BJ (cell line): ENCODE data around the gene AP2B1. TPM values are rescaled to one million over a fixed set of nuclear protein-coding genes. Genes with fewer than 3 reads are reported as not detected.
A peak's percentile ranks its signal among the peaks of the same experiment; 100 is the strongest.

Experiments used
- CTCF ChIA-PET: fragments of 350-600 bp; formaldehyde crosslinking; extraction: SDS; loops from one replicate; lab custom pipeline; 2021; ENCODE audit warnings: antibody characterized with exemption, inconsistent platforms; lab: Yijun Ruan, JAX
- POLR2A ChIA-PET: fragments of 300-600 bp; sonication (Branson Sonifier 250); formaldehyde crosslinking; extraction: SDS; loops from one replicate; lab custom pipeline; 2021; ENCODE audit warnings: antibody characterized with exemption; lab: Charles Lee
- DNase-seq: peaks from one replicate; pipeline ENCODE4 v3.0.0-alpha.2; 2011; ENCODE audit warnings: low read depth
- H3K27me3 ChIP-seq: 2 replicates; pipeline ENCODE4 v1.6.0; 2011; ENCODE audit warnings: low read length; ENCODE audit not compliant: control insufficient read depth, insufficient read depth
- H3K36me3 ChIP-seq: 2 replicates; pipeline ENCODE4 v1.5.1; 2011; ENCODE audit warnings: low read length; ENCODE audit not compliant: control insufficient read depth, insufficient read depth
- H3K4me3 ChIP-seq: 2 replicates; pipeline ENCODE4 v1.5.1; 2011; ENCODE audit warnings: low read depth, mild to moderate bottlenecking, control low read depth, low read length
- CTCF ChIP-seq: IDR thresholded peaks from 2 replicates; pipeline ENCODE4 v1.5.1; 2011; ENCODE audit warnings: low read depth, mild to moderate bottlenecking, control low read depth, inconsistent platforms, low read length, moderate library complexity; ENCODE audit not compliant: insufficient read depth
- polyA plus RNA-seq: library from polyadenylated mRNA; depleted of rRNA; stranded (reverse); fragments of >200 nt; gene quantifications from 2 replicates; pipeline ENCODE4 v1.2.3, GENCODE V29; 2011

The AP2B1 gene
- polyA plus RNA-seq, 1 experiment, result 122 TPM

- POLR2A ChIA-PET, result interaction anchor here (0.6 kb wide), 2 partner anchors 119 to 143 kb away, joined by 3 to 4 read pairs; no protein-coding TSS in a partner anchor
- H3K36me3 ChIP-seq, result peaks cover 1% of the 10 kb centered on the region; the same call in 1 of the 2 replicates
- H3K4me3 ChIP-seq, result peak overlapping the region; percentile 59
- no peak for TF ChIP-seq CTCF
- CTCF ChIA-PET, result interaction anchor here (0.8 to 5.6 kb wide), 3 partner anchors 15 to 119 kb away, joined by 4 to 27 read pairs (median 9); no protein-coding TSS in a partner anchor
- DNase-seq, result no peak
- H3K27me3 ChIP-seq, result no peaks in the 10 kb centered on the region
Observed at GRCh38 chr17:35731917-35732805, 145.0 kb downstream of the AP2B1 start.

GRCh38 chr17:35732806-35733136 lies 145.6 kb downstream of the AP2B1 start:
- no peak for DNase-seq
- peaks cover 1% of the 10 kb centered on the region; the same call in 1 of the 2 replicates for H3K36me3 ChIP-seq
- CTCF ChIA-PET, result interaction anchor here (0.8 to 5.6 kb wide), 2 partner anchors 14 to 73 kb away, joined by 4 to 27 read pairs; no protein-coding TSS in a partner anchor
- no peak for TF ChIP-seq CTCF
- peak overlapping the region; percentile 59; the same call in 1 of the 2 replicates for H3K4me3 ChIP-seq
- H3K27me3 ChIP-seq, result no peaks in the 10 kb centered on the region
- POLR2A ChIA-PET, result no interaction called here

- ChIA-PET CTCF (interaction anchor here (0.8 to 5.6 kb wide), 3 partner anchors 13 to 120 kb away, joined by 3 to 27 read pairs (median 4); no protein-coding TSS in a partner anchor), POLR2A (no interaction called here)
- Histone ChIP-seq H3K36me3 (peaks cover 1% of the 10 kb centered on the region; the same call in 1 of the 2 replicates), H3K4me3 (no peak overlapping the region), H3K27me3 (peaks cover 3% of the 10 kb centered on the region; the same call in 1 of the 2 replicates)
- no peak for DNase-seq
- no peak for TF ChIP-seq CTCF
Observed at GRCh38 chr17:35733366-35733765, 146.2 kb downstream of the AP2B1 start.

- TF ChIP-seq CTCF, result no peak
- POLR2A ChIA-PET, result no interaction called here
- H3K4me3 ChIP-seq, result no peak overlapping the region
- CTCF ChIA-PET, result interaction anchor here (0.6 to 2.0 kb wide), 3 partner anchors 13 to 254 kb away, joined by 3 to 10 read pairs (median 3); no protein-coding TSS in a partner anchor
- peaks cover 1% of the 10 kb centered on the region; the same call in 1 of the 2 replicates for H3K36me3 ChIP-seq
- H3K27me3 ChIP-seq, result peaks cover 6% of the 10 kb centered on the region
- no peak for DNase-seq
Observed at GRCh38 chr17:35734396-35734795, 147.3 kb downstream of the AP2B1 start.

- ChIA-PET POLR2A (no interaction called here), CTCF (interaction anchor here (1.4 to 2.0 kb wide), 2 partner anchors 8 to 12 kb away, joined by 7 to 10 read pairs; no protein-coding TSS in a partner anchor)
- Histone ChIP-seq H3K27me3 (peaks cover 11% of the 10 kb centered on the region), H3K36me3 (peaks cover 1% of the 10 kb centered on the region; the same call in 1 of the 2 replicates), H3K4me3 (no peak overlapping the region)
- DNase-seq, result no peak
- no peak for TF ChIP-seq CTCF
Observed at GRCh38 chr17:35735036-35735805, 148.1 kb downstream of the AP2B1 start.
